Neural crest cell (in vitro differentiated cells): ENCODE results near the gene RBM14. TPM values are rescaled to one million over a fixed set of nuclear protein-coding genes. Genes with fewer than 3 reads are reported as not detected.
"Not testable (repeated sequence)": the region's sequence is repeated elsewhere in the genome, so short reads cannot be mapped to it uniquely, and the experiment has no call there.

Source experiments
- DNase-seq: peaks from one replicate; pipeline ENCODE4 v3.0.0; 2021; ENCODE audit warnings: low read depth, mixed read lengths, low spot score
- H3K27ac Mint-ChIP-seq: one replicate; pipeline ENCODE4 v1.8.0; 2021; ENCODE audit warnings: mild to moderate bottlenecking, mixed read lengths; ENCODE audit not compliant: unreplicated experiment
- H3K27me3 Mint-ChIP-seq: 2 replicates; pipeline ENCODE4 v1.8.0; 2021; ENCODE audit warnings: low read depth, mild to moderate bottlenecking, mixed read lengths
- H3K36me3 Mint-ChIP-seq: 2 replicates; pipeline ENCODE4 v1.8.0; 2021; ENCODE audit warnings: low read depth, mild to moderate bottlenecking, mixed read lengths
- H3K4me1 Mint-ChIP-seq: 2 replicates; pipeline ENCODE4 v1.8.0; 2021; ENCODE audit warnings: mixed read lengths
- H3K4me3 Mint-ChIP-seq: one replicate; pipeline ENCODE4 v1.8.0; 2021; ENCODE audit warnings: mild to moderate bottlenecking, mixed read lengths
- H3K9me3 Mint-ChIP-seq: 2 replicates; pipeline ENCODE4 v1.8.0; 2021; ENCODE audit warnings: mixed read lengths
- CTCF ChIP-seq: fragments of 200-600 bp; sonication (generic); conservative IDR thresholded peaks from 2 replicates; pipeline ENCODE4 v1.5.0; 2021; ENCODE audit warnings: antibody characterized with exemption, mild to moderate bottlenecking
- total RNA-seq: library from RNA; stranded (reverse); gene quantifications from 2 replicates; pipeline ENCODE4 v1.2.1, GENCODE V29; 2021

RBM14 gene
- total RNA-seq, 1 donor from 2014 or later: 160 TPM

GRCh38 chr11:66586136-66586535, 30.3 kb upstream of the RBM14 start:
- H3K27me3 Mint-ChIP-seq: no peaks in the 10 kb centered on the region
- peaks cover 18% of the 10 kb centered on the region for H3K9me3 Mint-ChIP-seq
- no peak overlapping the region for H3K27ac Mint-ChIP-seq
- no peaks in the 10 kb centered on the region for H3K4me1 Mint-ChIP-seq
- no peak for DNase-seq
- no peak overlapping the region for H3K4me3 Mint-ChIP-seq
- no peak for TF ChIP-seq CTCF
- H3K36me3 Mint-ChIP-seq: peaks cover 7% of the 10 kb centered on the region

- H3K27ac Mint-ChIP-seq, H3K36me3 Mint-ChIP-seq, DNase-seq, H3K4me3 Mint-ChIP-seq, H3K27me3 Mint-ChIP-seq: not testable (repeated sequence)
- H3K4me1 Mint-ChIP-seq: peaks cover 15% of the 10 kb centered on the region
- peaks cover 12% of the 10 kb centered on the region for H3K9me3 Mint-ChIP-seq
Observed at GRCh38 chr11:66589315-66589714, 27.1 kb upstream of the RBM14 start.

- Mint-ChIP-seq H3K27me3 (no peaks in the 10 kb centered on the region), H3K36me3 (peaks cover 4% of the 10 kb centered on the region), H3K27ac (no peak overlapping the region), H3K4me1 (peaks cover 20% of the 10 kb centered on the region), H3K9me3 (peaks cover 12% of the 10 kb centered on the region), H3K4me3 (peak overlapping the region; percentile 15)
- TF ChIP-seq CTCF: no peak
- DNase-seq: no peak
Observed at GRCh38 chr11:66589996-66590675, 26.3 kb upstream of the RBM14 start.

- TF ChIP-seq CTCF: no peak
- H3K27me3 Mint-ChIP-seq: no peaks in the 10 kb centered on the region
- peaks cover 24% of the 10 kb centered on the region for H3K4me1 Mint-ChIP-seq
- H3K36me3 Mint-ChIP-seq: peaks cover 4% of the 10 kb centered on the region
- H3K27ac Mint-ChIP-seq: no peak overlapping the region
- no peak for DNase-seq
- H3K9me3 Mint-ChIP-seq: peaks cover 11% of the 10 kb centered on the region
- no peak overlapping the region for H3K4me3 Mint-ChIP-seq
Observed at GRCh38 chr11:66591175-66591574, 25.3 kb upstream of the RBM14 start.

GRCh38 chr11:66592457-66593302, 23.8 kb upstream of the RBM14 start, which contains the start of the genes CCDC87 and CCS:
CCDC87 (minus strand) TSS chr11:66593063; CDS start chr11:66593015, 48 bp downstream.
CCS (plus strand) TSS chr11:66593185; CDS start chr11:66593262, 77 bp downstream.
- Mint-ChIP-seq H3K9me3 (peaks cover 7% of the 10 kb centered on the region), H3K27ac (peak within 1 kb of the TSS; percentile 99), H3K4me3 (peak within 1 kb of the TSS; percentile 96), H3K4me1 (peaks cover 24% of the 10 kb centered on the region), H3K27me3 (no peaks in the 10 kb centered on the region), H3K36me3 (peaks cover 4% of the 10 kb centered on the region)
- DNase-seq: peak; percentile 95
- TF ChIP-seq CTCF: peak; percentile 74

GRCh38 chr11:66593303-66593635, 23.2 kb upstream of the RBM14 start:
- TF ChIP-seq CTCF: no peak
- peak; percentile 5 for DNase-seq
- H3K9me3 Mint-ChIP-seq: peaks cover 7% of the 10 kb centered on the region
- H3K27ac Mint-ChIP-seq: peak overlapping the region; percentile 99
- peaks cover 24% of the 10 kb centered on the region for H3K4me1 Mint-ChIP-seq
- no peaks in the 10 kb centered on the region for H3K27me3 Mint-ChIP-seq
- peak overlapping the region; percentile 96 for H3K4me3 Mint-ChIP-seq
- peaks cover 4% of the 10 kb centered on the region for H3K36me3 Mint-ChIP-seq
